Measurements from ENCODE around the gene SERPINB7.

GRCh38 chr18:63829886-63830285, 54.7 kb downstream of the SERPINB7 start:
- no peak for TF ChIP-seq CTCF (IDR thresholded peaks at IDR 0.05)
- TF ChIP-seq MAZ (IDR thresholded peaks at IDR 0.05; ENCODE audit: borderline replicate concordance, low read depth, low read length): no peak

All from A549 (cell line).